ENCODE results near the gene ADCY5.

DNA sequence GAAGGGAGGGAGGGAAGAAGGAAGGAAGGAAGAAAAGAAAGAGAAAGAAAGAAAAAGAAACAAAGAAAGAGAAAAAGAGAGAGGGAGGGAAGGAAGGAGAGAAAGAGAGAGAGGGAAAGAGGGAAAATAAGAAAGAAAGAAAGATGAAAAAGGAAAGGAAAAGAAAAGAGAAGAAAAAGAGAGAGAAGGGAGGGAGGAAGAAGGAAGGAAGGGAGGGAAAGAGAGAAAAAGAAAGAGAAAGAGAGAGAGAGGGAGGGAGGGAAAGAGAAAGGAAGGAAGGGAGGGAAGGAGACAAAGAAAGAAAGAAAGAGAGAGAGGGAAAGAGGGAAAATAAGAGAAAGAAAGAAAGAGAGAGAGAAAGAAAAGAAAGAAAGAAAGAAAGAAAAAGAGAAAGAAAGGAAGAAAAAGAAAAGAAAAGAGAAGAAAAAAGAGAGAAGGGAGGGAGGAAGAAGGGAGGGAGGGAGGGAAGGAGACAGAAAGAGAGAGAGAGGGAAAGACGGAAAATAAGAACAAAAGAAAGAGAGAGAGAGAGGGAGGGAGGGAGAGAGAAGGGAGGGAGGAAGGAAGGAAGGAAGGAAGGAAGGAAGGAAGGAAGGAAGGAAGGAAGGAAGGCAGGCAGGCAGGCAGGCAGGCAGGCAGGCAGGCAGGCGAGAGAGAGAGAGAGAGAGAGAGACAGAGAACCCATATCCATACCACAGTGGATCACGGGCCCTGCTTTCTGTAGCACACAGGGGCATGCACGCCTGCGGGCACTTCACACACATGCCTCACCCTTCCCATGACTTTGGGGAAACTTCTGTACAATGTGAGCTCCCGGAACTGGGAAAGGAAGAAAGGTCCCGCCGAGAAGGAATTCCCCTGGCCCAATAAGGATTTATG, 52.5 kb downstream of the ADCY5 start:
- TF ChIP-seq POLR2A (IDR thresholded peaks at IDR 0.05; ENCODE audit: low read depth, low read length) (no peak), POLR2AphosphoS5 (IDR thresholded peaks at IDR 0.05; ENCODE audit: low read depth, low read length) (no peak)

Data from GM12892 (cell line).